Measurements from ENCODE around the gene KCNK13. TPM values are rescaled to one million over a fixed set of nuclear protein-coding genes. Genes with fewer than 3 reads are reported as not detected.

KCNK13 gene
- total RNA-seq, 2 experiments from 2014 or later = not detected

GRCh38 chr14:90027842-90028241 is 34.0 kb upstream of the KCNK13 start:
- no peak overlapping the region for H3K4me3 Mint-ChIP-seq
- no peaks in the 10 kb centered on the region for H3K27me3 Mint-ChIP-seq
- peaks cover 3% of the 10 kb centered on the region for H3K9me3 Mint-ChIP-seq
- H3K36me3 Mint-ChIP-seq (ENCODE audit: low read depth) = peaks cover 55% of the 10 kb centered on the region
- POLR2A ChIA-PET = interaction anchor here (0.6 to 1.0 kb wide), 2 partner anchors 21 to 72 kb away, joined by 3 to 4 read pairs; partner anchors contain the start of gene TDP1
- TF ChIP-seq CTCF (IDR thresholded peaks at IDR 0.05) = no peak
- CTCF ChIA-PET = no interaction called here
- DNase-seq (no peak), ATAC-seq (no peak)
- H3K27ac Mint-ChIP-seq = no peak overlapping the region
- H3K4me1 Mint-ChIP-seq (ENCODE audit: low read depth) = no peaks in the 10 kb centered on the region
- intact Hi-C loops (cut with micrococcal nuclease) = no loop called here

DNA sequence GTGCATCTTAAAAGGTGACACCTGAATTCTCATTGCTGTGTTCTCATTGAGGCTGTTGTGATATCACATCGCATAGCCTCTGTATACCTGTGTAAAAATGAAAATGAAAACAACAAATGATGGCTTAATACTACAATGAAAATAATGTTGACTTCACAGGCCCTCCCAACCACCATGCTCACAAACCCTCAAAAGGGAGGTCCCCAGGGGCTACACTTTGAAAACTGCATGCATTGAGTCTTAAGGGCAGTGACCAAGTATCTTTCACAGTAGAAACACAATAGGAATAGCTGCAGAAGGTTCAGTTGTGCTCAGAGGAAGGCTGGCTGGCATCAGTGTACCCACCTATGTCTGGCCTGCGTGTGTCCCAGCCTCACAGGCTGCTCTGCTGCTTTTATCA is 27.6 kb upstream of the KCNK13 start:
- Mint-ChIP-seq H3K9me3 (no peaks in the 10 kb centered on the region), H3K27ac (no peak overlapping the region), H3K27me3 (no peaks in the 10 kb centered on the region), H3K4me3 (no peak overlapping the region), H3K36me3 (ENCODE audit: low read depth) (peaks cover 62% of the 10 kb centered on the region), H3K4me1 (ENCODE audit: low read depth) (peaks cover 7% of the 10 kb centered on the region)
- ChIA-PET POLR2A (no interaction called here), CTCF (no interaction called here)
- no peak for TF ChIP-seq CTCF (IDR thresholded peaks at IDR 0.05)
- intact Hi-C loops (cut with micrococcal nuclease) = no loop called here
- ATAC-seq (no peak), DNase-seq (no peak)

GRCh38 chr14:90034835-90035525 is 26.8 kb upstream of the KCNK13 start:
- CTCF ChIA-PET = no interaction called here
- Mint-ChIP-seq H3K27ac (no peak overlapping the region), H3K4me1 (ENCODE audit: low read depth) (peaks cover 7% of the 10 kb centered on the region)

GRCh38 chr14:90039253-90040010 is 22.4 kb upstream of the KCNK13 start:
- no peak overlapping the region for H3K4me3 Mint-ChIP-seq
- no peak for TF ChIP-seq CTCF (IDR thresholded peaks at IDR 0.05)
- peaks cover 73% of the 10 kb centered on the region for H3K36me3 Mint-ChIP-seq (ENCODE audit: low read depth)
- H3K27ac Mint-ChIP-seq = no peak overlapping the region
- no peaks in the 10 kb centered on the region for H3K9me3 Mint-ChIP-seq
- ATAC-seq = no peak
- no peak for DNase-seq
- H3K4me1 Mint-ChIP-seq (ENCODE audit: low read depth) = peaks cover 6% of the 10 kb centered on the region
- ChIA-PET CTCF (no interaction called here), POLR2A (interaction anchor here (1.2 kb wide), 1 partner anchor 26 kb away, joined by 4 read pairs; no protein-coding TSS in a partner anchor)
- intact Hi-C loops (cut with micrococcal nuclease) = no loop called here
- H3K27me3 Mint-ChIP-seq = no peaks in the 10 kb centered on the region

More at GRCh38 chr14:90034835-90035525, 26.8 kb upstream of the KCNK13 start:
- Mint-ChIP-seq H3K4me3 (no peak overlapping the region), H3K9me3 (no peaks in the 10 kb centered on the region), H3K36me3 (ENCODE audit: low read depth) (peaks cover 69% of the 10 kb centered on the region), H3K27me3 (no peaks in the 10 kb centered on the region)
- intact Hi-C loops (cut with micrococcal nuclease) = no loop called here
- TF ChIP-seq CTCF (IDR thresholded peaks at IDR 0.05) = no peak
- ATAC-seq (no peak), DNase-seq (no peak)
- POLR2A ChIA-PET = no interaction called here

DNA sequence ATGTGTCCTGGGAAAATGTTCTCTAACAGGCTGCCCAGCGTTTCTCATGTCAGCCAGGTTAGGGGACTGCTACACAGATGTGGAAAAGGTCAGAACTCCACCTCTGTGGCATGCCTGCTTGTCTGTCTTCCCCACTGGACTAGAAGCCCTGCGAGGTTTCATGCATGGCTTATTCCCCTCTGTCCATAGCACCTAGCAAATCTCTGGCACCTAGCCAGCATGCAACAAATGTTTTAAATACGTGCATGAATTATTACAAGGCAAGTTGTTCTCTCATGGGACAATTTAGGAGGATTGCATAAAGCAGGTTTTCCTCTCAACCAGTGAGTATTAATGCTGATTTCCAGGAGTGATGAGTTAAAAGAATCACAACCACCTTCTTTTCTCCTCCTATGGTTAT is 21.4 kb upstream of the KCNK13 start:
- H3K9me3 Mint-ChIP-seq = no peaks in the 10 kb centered on the region
- ChIA-PET POLR2A (no interaction called here), CTCF (no interaction called here)
- no peak overlapping the region for H3K27ac Mint-ChIP-seq
- DNase-seq (no peak), ATAC-seq (no peak)
- no peaks in the 10 kb centered on the region for H3K27me3 Mint-ChIP-seq
- no peak for TF ChIP-seq CTCF (IDR thresholded peaks at IDR 0.05)
- intact Hi-C loops (cut with micrococcal nuclease) = no loop called here
- H3K4me1 Mint-ChIP-seq (ENCODE audit: low read depth) = peaks cover 3% of the 10 kb centered on the region
- H3K36me3 Mint-ChIP-seq (ENCODE audit: low read depth) = peaks cover 73% of the 10 kb centered on the region
- no peak overlapping the region for H3K4me3 Mint-ChIP-seq
